ENCODE data around the gene SYT4. TPM values are rescaled to one million over a fixed set of nuclear protein-coding genes. Genes with fewer than 3 reads are reported as not detected.

Gene SYT4
- total RNA-seq, 1 donor from 2014 or later, result not detected

DNA sequence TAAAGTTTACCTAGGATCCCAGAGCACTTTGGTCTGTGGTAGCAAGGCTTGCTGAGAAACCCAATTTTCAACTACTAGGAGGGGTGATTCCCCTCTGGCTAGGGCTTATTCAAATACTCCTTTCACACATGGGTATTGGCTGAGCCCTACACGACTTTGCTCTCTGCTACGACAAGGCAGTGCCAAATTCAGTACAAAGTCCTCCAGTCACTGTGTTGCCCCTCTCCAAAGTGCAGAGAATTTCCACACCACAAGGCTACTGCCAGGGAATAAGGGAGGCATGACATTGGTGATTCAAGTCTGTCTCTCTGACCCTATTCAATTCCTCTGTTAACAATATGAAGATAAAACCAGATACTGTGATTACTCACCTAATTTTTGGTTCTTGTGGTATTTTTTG lies 38.9 kb downstream of the SYT4 start:
- H3K4me3 ChIP-seq (ENCODE audit: low read depth, low read length), result no peak overlapping the region
- no peaks in the 10 kb centered on the region for H3K36me3 ChIP-seq (ENCODE audit: control insufficient read depth, insufficient read depth, low read length)
- TF ChIP-seq, protein P1, sequence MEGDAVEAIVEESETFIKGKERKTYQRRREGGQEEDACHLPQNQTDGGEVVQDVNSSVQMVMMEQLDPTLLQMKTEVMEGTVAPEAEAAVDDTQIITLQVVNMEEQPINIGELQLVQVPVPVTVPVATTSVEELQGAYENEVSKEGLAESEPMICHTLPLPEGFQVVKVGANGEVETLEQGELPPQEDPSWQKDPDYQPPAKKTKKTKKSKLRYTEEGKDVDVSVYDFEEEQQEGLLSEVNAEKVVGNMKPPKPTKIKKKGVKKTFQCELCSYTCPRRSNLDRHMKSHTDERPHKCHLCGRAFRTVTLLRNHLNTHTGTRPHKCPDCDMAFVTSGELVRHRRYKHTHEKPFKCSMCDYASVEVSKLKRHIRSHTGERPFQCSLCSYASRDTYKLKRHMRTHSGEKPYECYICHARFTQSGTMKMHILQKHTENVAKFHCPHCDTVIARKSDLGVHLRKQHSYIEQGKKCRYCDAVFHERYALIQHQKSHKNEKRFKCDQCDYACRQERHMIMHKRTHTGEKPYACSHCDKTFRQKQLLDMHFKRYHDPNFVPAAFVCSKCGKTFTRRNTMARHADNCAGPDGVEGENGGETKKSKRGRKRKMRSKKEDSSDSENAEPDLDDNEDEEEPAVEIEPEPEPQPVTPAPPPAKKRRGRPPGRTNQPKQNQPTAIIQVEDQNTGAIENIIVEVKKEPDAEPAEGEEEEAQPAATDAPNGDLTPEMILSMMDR (IDR thresholded peaks at IDR 0.05; ENCODE audit: insufficient read depth, low read length, poor library complexity, severe bottlenecking), result no peak
- H3K27me3 ChIP-seq (ENCODE audit: control insufficient read depth, insufficient read depth, low read length), result no peaks in the 10 kb centered on the region
- DNase-seq (ENCODE audit: low read depth), result no peak

- Histone ChIP-seq H3K36me3 (ENCODE audit: control insufficient read depth, insufficient read depth, low read length) (no peaks in the 10 kb centered on the region), H3K27me3 (ENCODE audit: control insufficient read depth, insufficient read depth, low read length) (no peaks in the 10 kb centered on the region), H3K4me3 (ENCODE audit: low read depth, low read length) (no peak overlapping the region)
- no peak for DNase-seq (ENCODE audit: low read depth)
- TF ChIP-seq, protein P1 (IDR thresholded peaks at IDR 0.05; ENCODE audit: insufficient read depth, low read length, poor library complexity, severe bottlenecking), result no peak
Observed at GRCh38 chr18:43236921-43237320, 40.4 kb downstream of the SYT4 start.

GRCh38 chr18:43234889-43235288 lies 42.4 kb downstream of the SYT4 start:
- no peak overlapping the region for H3K4me3 ChIP-seq (ENCODE audit: low read depth, low read length)
- TF ChIP-seq, protein P1 (IDR thresholded peaks at IDR 0.05; ENCODE audit: insufficient read depth, low read length, poor library complexity, severe bottlenecking), result no peak
- DNase-seq (ENCODE audit: low read depth), result no peak
- no peaks in the 10 kb centered on the region for H3K36me3 ChIP-seq (ENCODE audit: control insufficient read depth, insufficient read depth, low read length)
- no peaks in the 10 kb centered on the region for H3K27me3 ChIP-seq (ENCODE audit: control insufficient read depth, insufficient read depth, low read length)

- no peak for DNase-seq (ENCODE audit: low read depth)
- H3K4me3 ChIP-seq (ENCODE audit: low read depth, low read length), result no peak overlapping the region
- H3K36me3 ChIP-seq (ENCODE audit: control insufficient read depth, insufficient read depth, low read length), result no peaks in the 10 kb centered on the region
- H3K27me3 ChIP-seq (ENCODE audit: control insufficient read depth, insufficient read depth, low read length), result no peaks in the 10 kb centered on the region
- TF ChIP-seq, protein P1 (IDR thresholded peaks at IDR 0.05; ENCODE audit: insufficient read depth, low read length, poor library complexity, severe bottlenecking), result no peak
Observed at GRCh38 chr18:43222501-43222900, 54.8 kb downstream of the SYT4 start.

DNA sequence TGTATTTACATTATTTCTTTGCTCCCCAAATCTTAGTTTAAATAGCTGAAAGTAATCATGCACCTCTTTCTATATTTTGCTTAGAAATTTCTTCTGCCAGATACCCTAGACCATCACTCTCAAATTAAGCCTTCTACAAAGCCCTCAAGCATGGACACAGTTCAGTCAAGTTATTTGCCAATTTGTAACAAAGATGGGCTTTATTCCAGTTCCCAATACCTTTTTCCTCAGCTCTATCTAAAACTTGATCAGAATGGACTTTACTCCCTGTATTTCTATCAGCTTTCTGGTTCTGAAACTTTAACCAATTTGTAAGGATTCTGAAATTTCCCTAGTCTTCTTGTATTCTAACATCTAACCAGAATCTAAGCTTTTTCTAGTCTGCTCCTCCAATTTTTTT lies 56.6 kb downstream of the SYT4 start:
- Histone ChIP-seq H3K36me3 (ENCODE audit: control insufficient read depth, insufficient read depth, low read length) (no peaks in the 10 kb centered on the region), H3K4me3 (ENCODE audit: low read depth, low read length) (no peak overlapping the region), H3K27me3 (ENCODE audit: control insufficient read depth, insufficient read depth, low read length) (no peaks in the 10 kb centered on the region)
- DNase-seq (ENCODE audit: low read depth), result no peak
- TF ChIP-seq, protein P1 (IDR thresholded peaks at IDR 0.05; ENCODE audit: insufficient read depth, low read length, poor library complexity, severe bottlenecking), result no peak

Other genes with a start within 250 kb of the SYT4 start
- gene RIT2, start 161.8 kb downstream of the SYT4 start, total RNA-seq, result not detected in 2 replicates

All from kidney epithelial cell (primary cell).